ENCODE data around the gene SARNP.

The SARNP gene

DNA sequence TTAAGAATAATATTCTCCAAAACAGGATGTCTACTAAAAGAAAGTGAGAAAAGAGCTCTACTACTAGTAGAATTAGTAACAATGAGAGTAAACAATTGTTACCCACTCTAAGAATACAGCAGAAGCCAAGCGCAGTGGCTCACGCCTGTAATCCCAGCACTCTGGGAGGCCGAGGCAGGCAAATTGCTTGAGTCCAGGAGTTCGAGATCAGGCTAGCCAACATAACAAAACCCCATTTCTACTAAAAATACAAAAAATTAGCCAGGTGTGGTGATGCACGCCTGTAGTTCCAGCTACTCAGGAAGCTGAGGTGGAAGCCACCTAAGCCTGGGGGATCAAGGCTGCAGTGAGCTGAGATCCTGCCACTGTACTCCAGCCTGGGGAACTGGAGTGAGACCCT lies 7.2 kb upstream of the SARNP start:
- TF ChIP-seq, protein P1, sequence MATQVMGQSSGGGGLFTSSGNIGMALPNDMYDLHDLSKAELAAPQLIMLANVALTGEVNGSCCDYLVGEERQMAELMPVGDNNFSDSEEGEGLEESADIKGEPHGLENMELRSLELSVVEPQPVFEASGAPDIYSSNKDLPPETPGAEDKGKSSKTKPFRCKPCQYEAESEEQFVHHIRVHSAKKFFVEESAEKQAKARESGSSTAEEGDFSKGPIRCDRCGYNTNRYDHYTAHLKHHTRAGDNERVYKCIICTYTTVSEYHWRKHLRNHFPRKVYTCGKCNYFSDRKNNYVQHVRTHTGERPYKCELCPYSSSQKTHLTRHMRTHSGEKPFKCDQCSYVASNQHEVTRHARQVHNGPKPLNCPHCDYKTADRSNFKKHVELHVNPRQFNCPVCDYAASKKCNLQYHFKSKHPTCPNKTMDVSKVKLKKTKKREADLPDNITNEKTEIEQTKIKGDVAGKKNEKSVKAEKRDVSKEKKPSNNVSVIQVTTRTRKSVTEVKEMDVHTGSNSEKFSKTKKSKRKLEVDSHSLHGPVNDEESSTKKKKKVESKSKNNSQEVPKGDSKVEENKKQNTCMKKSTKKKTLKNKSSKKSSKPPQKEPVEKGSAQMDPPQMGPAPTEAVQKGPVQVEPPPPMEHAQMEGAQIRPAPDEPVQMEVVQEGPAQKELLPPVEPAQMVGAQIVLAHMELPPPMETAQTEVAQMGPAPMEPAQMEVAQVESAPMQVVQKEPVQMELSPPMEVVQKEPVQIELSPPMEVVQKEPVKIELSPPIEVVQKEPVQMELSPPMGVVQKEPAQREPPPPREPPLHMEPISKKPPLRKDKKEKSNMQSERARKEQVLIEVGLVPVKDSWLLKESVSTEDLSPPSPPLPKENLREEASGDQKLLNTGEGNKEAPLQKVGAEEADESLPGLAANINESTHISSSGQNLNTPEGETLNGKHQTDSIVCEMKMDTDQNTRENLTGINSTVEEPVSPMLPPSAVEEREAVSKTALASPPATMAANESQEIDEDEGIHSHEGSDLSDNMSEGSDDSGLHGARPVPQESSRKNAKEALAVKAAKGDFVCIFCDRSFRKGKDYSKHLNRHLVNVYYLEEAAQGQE (IDR thresholded peaks at IDR 0.05; ENCODE audit: insufficient read depth in 1 of 2, low read depth in 2 of 2, low read length in 2 of 2) = no peak
- no peak for TF ChIP-seq POLR2AphosphoS5 (IDR thresholded peaks at IDR 0.05; ENCODE audit: low read depth, low read length)
- no peak for TF ChIP-seq SIN3A (IDR thresholded peaks at IDR 0.05; ENCODE audit: borderline replicate concordance, insufficient read depth, low read length)
- TF ChIP-seq TAF1 (IDR thresholded peaks at IDR 0.05; ENCODE audit: borderline replicate concordance, insufficient read depth, low read length) = no peak
- TF ChIP-seq FOXP2 (optimal IDR thresholded peaks at IDR 0.05; ENCODE audit: borderline replicate concordance, extremely low read depth, extremely low read length, insufficient read depth) = no peak

DNA sequence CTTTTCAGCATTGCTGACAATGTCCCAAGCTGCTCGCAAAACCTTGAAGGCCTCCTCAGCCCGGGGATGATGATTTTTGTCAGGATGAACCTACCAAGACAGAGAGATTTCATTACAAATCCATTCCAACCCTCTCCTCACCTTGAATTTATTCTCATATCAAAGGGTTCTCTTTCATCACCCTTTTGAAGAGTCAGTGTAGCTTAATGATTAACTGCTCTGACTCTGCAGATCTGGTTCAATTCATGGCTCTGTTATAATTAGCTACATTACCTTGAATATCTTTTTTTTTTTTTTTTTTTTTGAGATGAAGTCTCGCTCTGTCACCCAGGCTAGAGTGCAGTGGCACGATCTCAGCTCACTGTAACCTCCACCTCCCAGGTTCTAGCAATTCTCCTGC lies 5.9 kb upstream of the SARNP start:
- TF ChIP-seq FOXP2 (optimal IDR thresholded peaks at IDR 0.05; ENCODE audit: borderline replicate concordance, extremely low read depth, extremely low read length, insufficient read depth) = no peak
- TF ChIP-seq, protein P1 (IDR thresholded peaks at IDR 0.05; ENCODE audit: insufficient read depth in 1 of 2, low read depth in 2 of 2, low read length in 2 of 2) = no peak
- no peak for TF ChIP-seq SIN3A (IDR thresholded peaks at IDR 0.05; ENCODE audit: borderline replicate concordance, insufficient read depth, low read length)
- TF ChIP-seq TAF1 (IDR thresholded peaks at IDR 0.05; ENCODE audit: borderline replicate concordance, insufficient read depth, low read length) = no peak
- TF ChIP-seq POLR2AphosphoS5 (IDR thresholded peaks at IDR 0.05; ENCODE audit: low read depth, low read length) = no peak

DNA sequence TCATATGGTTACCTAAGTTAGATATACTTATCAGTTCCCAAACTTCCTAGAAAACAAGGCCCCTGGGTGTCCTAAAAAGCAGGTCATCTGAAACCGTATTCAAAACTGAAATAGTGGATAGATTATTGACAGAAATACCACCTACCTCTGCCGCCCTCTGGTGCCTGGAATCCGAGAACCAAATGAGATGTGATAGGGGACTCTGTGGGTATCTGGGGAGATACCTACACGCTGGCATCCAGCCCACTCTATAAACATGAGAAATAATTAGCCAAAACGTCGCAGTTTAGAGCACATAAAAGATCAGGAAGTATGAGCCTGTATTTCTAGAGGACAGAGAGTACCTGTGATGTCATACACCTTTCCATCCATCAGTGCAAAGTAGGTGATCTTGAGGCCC lies 4.7 kb upstream of the SARNP start:
- TF ChIP-seq POLR2AphosphoS5 (IDR thresholded peaks at IDR 0.05; ENCODE audit: low read depth, low read length) (0 out of 2 replicates have a peak, but pooled peaks have one; percentile 16), FOXP2 (optimal IDR thresholded peaks at IDR 0.05; ENCODE audit: borderline replicate concordance, extremely low read depth, extremely low read length, insufficient read depth) (no peak)

DNA sequence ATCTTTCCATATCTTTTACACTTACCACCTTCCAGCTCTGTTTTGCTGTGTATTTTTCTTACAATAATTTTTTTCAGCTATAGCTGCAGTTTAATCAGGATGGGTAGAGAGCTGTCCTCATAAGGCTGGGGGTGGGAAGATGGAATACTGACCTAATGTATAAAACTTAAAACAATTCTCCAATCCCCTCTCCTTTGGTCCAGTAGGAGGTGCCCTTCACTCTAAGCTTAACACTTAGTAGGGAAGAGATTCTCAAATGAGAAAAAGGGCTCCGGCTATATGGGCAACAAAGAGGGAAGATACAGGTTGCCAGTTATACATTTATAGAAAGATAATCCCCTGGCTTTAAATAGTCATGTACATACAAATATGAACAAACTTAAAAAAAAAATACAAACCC lies 3.2 kb upstream of the SARNP start:
- TF ChIP-seq FOXP2 (optimal IDR thresholded peaks at IDR 0.05; ENCODE audit: borderline replicate concordance, extremely low read depth, extremely low read length, insufficient read depth) (no peak), SIN3A (IDR thresholded peaks at IDR 0.05; ENCODE audit: borderline replicate concordance, insufficient read depth, low read length) (no peak), POLR2AphosphoS5 (IDR thresholded peaks at IDR 0.05; ENCODE audit: low read depth, low read length) (no peak), TAF1 (IDR thresholded peaks at IDR 0.05; ENCODE audit: borderline replicate concordance, insufficient read depth, low read length) (no peak)
- TF ChIP-seq, protein P1 (IDR thresholded peaks at IDR 0.05; ENCODE audit: insufficient read depth in 1 of 2, low read depth in 2 of 2, low read length in 2 of 2) = no peak

DNA sequence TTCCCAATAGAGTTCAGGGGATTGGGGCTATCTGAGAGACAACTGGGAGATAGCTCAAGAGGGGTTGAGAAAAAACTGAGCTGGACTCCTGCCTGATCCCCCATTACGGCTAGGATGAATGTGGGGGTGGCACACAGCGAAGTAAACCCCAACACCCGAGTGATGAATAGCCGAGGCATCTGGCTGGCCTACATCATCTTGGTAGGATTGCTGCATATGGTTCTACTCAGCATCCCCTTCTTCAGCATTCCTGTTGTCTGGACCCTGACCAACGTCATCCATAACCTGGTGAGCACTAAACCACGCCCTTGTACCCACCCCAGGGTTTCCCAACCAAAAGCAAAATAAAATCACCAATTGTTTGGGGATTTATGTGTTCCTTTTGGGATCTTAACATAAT lies 1.4 kb upstream of the SARNP start:
- TF ChIP-seq, protein P1 (IDR thresholded peaks at IDR 0.05; ENCODE audit: insufficient read depth in 1 of 2, low read depth in 2 of 2, low read length in 2 of 2) = no peak
- TF ChIP-seq TAF1 (IDR thresholded peaks at IDR 0.05; ENCODE audit: borderline replicate concordance, insufficient read depth, low read length) (no peak), FOXP2 (optimal IDR thresholded peaks at IDR 0.05; ENCODE audit: borderline replicate concordance, extremely low read depth, extremely low read length, insufficient read depth) (no peak), SIN3A (IDR thresholded peaks at IDR 0.05; ENCODE audit: borderline replicate concordance, insufficient read depth, low read length) (no peak), POLR2AphosphoS5 (IDR thresholded peaks at IDR 0.05; ENCODE audit: low read depth, low read length) (no peak)
